ENCODE data around the gene SETBP1. TPM values are rescaled to one million over a fixed set of nuclear protein-coding genes. Genes with fewer than 3 reads are reported as not detected.

The SETBP1 gene
- total RNA-seq, 1 donor from 2014 or later = 131 TPM

DNA sequence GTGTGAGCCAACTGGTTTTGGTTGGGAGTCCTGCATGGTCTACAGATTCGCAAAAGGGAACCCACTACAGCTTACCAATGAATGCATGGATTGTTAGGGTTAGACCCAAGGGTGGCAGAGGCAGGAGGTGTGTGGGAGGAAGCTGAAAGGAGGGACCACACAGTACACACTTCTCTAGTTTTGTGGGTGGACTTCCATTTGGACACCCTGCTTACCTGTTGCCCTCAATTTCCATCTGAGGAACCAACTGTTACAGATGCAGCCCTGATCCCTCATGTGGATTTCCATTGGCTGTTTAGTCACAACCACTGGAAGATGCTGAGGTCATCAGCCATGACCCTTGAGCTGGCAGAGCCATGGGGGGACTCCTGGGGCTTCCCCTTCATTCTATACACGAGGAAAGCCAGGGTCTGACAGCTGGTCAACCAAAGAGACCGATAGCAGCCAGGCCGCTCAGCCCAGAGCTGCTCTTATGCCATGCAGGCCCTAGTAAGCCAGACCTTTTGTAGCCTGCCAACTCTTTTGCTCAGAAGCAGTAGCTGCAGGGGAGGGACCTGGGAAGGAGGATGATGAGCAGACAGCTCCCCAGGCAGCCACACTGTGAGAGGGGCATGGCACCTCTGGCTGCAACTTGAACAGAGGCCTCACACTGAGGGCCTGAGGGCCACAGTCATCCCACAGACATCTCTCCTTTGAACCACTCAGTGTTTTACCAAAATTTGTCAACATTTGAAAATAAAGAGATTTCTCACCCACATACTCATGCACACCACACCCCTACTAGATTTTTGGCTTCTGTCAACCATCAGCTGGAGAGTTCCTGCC, 162.1 kb downstream of the SETBP1 start:
- Mint-ChIP-seq H3K4me3 (ENCODE audit: unreplicated experiment) (peak overlapping the region; percentile 73), H3K9me3 (ENCODE audit: unreplicated experiment) (no peaks in the 10 kb centered on the region), H3K36me3 (ENCODE audit: low read depth, unreplicated experiment) (peaks cover 63% of the 10 kb centered on the region), H3K27ac (ENCODE audit: unreplicated experiment) (no peak overlapping the region), H3K4me1 (ENCODE audit: unreplicated experiment) (peaks cover 53% of the 10 kb centered on the region), H3K27me3 (ENCODE audit: unreplicated experiment) (peaks cover under 1% of the 10 kb centered on the region)
- TF ChIP-seq, protein P1, sequence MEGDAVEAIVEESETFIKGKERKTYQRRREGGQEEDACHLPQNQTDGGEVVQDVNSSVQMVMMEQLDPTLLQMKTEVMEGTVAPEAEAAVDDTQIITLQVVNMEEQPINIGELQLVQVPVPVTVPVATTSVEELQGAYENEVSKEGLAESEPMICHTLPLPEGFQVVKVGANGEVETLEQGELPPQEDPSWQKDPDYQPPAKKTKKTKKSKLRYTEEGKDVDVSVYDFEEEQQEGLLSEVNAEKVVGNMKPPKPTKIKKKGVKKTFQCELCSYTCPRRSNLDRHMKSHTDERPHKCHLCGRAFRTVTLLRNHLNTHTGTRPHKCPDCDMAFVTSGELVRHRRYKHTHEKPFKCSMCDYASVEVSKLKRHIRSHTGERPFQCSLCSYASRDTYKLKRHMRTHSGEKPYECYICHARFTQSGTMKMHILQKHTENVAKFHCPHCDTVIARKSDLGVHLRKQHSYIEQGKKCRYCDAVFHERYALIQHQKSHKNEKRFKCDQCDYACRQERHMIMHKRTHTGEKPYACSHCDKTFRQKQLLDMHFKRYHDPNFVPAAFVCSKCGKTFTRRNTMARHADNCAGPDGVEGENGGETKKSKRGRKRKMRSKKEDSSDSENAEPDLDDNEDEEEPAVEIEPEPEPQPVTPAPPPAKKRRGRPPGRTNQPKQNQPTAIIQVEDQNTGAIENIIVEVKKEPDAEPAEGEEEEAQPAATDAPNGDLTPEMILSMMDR (IDR thresholded peaks at IDR 0.05; ENCODE audit: unreplicated experiment) = no peak
- no peak for DNase-seq (ENCODE audit: low spot score)

DNA sequence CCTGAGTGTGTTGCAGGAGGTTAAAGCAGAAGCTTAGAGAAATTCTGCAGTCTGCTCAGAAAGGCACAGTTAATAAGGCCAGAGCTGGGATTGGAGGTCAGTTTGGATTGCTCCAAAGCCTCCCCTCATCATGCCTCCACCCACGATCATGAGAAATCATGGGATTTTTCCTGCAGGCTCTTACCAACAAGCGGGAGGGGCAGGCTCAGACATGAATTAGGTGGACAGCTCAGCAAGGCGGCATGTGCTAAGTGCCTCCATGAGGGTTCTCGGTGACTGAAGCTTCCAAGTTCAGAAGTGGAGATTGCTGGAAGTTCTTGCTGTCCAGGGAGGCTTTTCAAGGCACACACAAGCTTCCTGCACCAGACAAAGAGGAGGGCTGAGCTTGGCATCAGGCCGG, 163.8 kb downstream of the SETBP1 start:
- H3K27me3 Mint-ChIP-seq (ENCODE audit: unreplicated experiment) = no peaks in the 10 kb centered on the region
- TF ChIP-seq, protein P1 (IDR thresholded peaks at IDR 0.05; ENCODE audit: unreplicated experiment) = no peak
- H3K4me3 Mint-ChIP-seq (ENCODE audit: unreplicated experiment) = no peak overlapping the region

GRCh38 chr18:44846450-44846849, 165.8 kb downstream of the SETBP1 start:
- H3K4me1 Mint-ChIP-seq (ENCODE audit: unreplicated experiment) = peaks cover 47% of the 10 kb centered on the region
- no peaks in the 10 kb centered on the region for H3K27me3 Mint-ChIP-seq (ENCODE audit: unreplicated experiment)
- TF ChIP-seq, protein P1 (IDR thresholded peaks at IDR 0.05; ENCODE audit: unreplicated experiment) = no peak
- no peak overlapping the region for H3K27ac Mint-ChIP-seq (ENCODE audit: unreplicated experiment)
- no peaks in the 10 kb centered on the region for H3K9me3 Mint-ChIP-seq (ENCODE audit: unreplicated experiment)
- peaks cover 56% of the 10 kb centered on the region for H3K36me3 Mint-ChIP-seq (ENCODE audit: low read depth, unreplicated experiment)
- no peak for DNase-seq (ENCODE audit: low spot score)
- H3K4me3 Mint-ChIP-seq (ENCODE audit: unreplicated experiment) = no peak overlapping the region

More for the DNA sequence above, 163.8 kb downstream of the SETBP1 start:
- Mint-ChIP-seq H3K27ac (ENCODE audit: unreplicated experiment) (no peak overlapping the region), H3K9me3 (ENCODE audit: unreplicated experiment) (no peaks in the 10 kb centered on the region), H3K36me3 (ENCODE audit: low read depth, unreplicated experiment) (peaks cover 66% of the 10 kb centered on the region), H3K4me1 (ENCODE audit: unreplicated experiment) (peaks cover 45% of the 10 kb centered on the region)
- DNase-seq (ENCODE audit: low spot score) = no peak

DNA sequence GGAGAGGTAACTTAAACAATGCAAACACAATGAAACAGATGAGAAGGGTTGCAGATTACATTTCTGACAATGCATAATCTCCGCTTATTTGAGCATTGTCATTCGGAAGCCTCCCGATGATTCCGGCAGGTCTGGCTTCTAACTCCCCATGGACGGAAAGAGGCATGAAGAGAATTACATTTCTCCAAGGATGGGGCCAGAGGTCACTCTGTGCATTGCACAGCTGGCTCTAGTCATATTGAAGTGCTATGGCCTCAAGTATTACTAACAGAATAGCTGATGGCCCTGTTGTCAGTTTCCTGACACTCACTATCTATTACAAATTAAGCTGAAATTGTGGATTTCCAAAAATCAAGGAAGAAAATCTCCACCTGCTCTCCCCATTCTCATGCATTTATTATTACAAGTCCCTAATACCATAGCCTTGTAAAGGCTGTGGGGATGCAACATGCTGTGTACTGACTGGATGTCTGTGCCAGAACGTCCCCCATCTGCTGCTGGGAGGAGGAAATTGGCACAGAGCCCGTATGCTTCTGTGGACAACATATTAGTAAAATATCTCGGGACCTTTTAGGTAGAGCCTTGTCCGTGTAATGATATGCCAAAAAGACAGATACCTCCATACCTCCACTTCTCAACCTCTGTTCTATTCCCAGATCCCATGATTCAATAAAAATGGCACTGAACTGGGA, 168.1 kb downstream of the SETBP1 start:
- H3K36me3 Mint-ChIP-seq (ENCODE audit: low read depth, unreplicated experiment) = peaks cover 49% of the 10 kb centered on the region
- H3K27me3 Mint-ChIP-seq (ENCODE audit: unreplicated experiment) = peaks cover 4% of the 10 kb centered on the region
- no peaks in the 10 kb centered on the region for H3K9me3 Mint-ChIP-seq (ENCODE audit: unreplicated experiment)
- no peak for DNase-seq (ENCODE audit: low spot score)
- H3K4me3 Mint-ChIP-seq (ENCODE audit: unreplicated experiment) = no peak overlapping the region
- H3K27ac Mint-ChIP-seq (ENCODE audit: unreplicated experiment) = no peak overlapping the region
- peaks cover 51% of the 10 kb centered on the region for H3K4me1 Mint-ChIP-seq (ENCODE audit: unreplicated experiment)
- TF ChIP-seq, protein P1 (IDR thresholded peaks at IDR 0.05; ENCODE audit: unreplicated experiment) = no peak

DNA sequence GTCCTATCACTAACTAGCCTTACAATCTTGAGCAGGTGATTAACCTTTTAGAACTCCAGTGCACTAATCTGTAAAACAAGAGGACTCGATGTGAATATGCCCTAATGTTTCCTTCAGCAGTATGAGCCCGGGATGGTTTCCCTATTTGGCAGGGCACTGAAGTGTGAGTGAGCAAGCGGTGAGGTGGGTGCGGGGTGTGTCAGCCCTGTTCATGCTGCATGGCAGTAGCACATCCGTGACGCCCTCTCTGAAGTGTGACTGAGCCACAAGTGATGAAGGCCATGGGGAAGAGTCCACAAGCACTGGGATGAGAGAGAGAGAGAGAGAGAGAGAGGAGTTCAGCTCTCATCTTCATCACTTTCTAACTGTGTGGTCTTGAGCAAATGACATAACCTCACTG, 168.7 kb downstream of the SETBP1 start:
- Mint-ChIP-seq H3K4me3 (ENCODE audit: unreplicated experiment) (no peak overlapping the region), H3K27ac (ENCODE audit: unreplicated experiment) (no peak overlapping the region), H3K4me1 (ENCODE audit: unreplicated experiment) (peaks cover 50% of the 10 kb centered on the region), H3K9me3 (ENCODE audit: unreplicated experiment) (no peaks in the 10 kb centered on the region), H3K36me3 (ENCODE audit: low read depth, unreplicated experiment) (peaks cover 53% of the 10 kb centered on the region), H3K27me3 (ENCODE audit: unreplicated experiment) (peaks cover 6% of the 10 kb centered on the region)
- TF ChIP-seq, protein P1 (IDR thresholded peaks at IDR 0.05; ENCODE audit: unreplicated experiment) = no peak
- DNase-seq (ENCODE audit: low spot score) = no peak

Measured in endothelial cell (in vitro differentiated cells).